ENCODE measurements around the gene HIF1A.
A peak's percentile ranks its signal among the peaks of the same experiment; 100 is the strongest.

DNA sequence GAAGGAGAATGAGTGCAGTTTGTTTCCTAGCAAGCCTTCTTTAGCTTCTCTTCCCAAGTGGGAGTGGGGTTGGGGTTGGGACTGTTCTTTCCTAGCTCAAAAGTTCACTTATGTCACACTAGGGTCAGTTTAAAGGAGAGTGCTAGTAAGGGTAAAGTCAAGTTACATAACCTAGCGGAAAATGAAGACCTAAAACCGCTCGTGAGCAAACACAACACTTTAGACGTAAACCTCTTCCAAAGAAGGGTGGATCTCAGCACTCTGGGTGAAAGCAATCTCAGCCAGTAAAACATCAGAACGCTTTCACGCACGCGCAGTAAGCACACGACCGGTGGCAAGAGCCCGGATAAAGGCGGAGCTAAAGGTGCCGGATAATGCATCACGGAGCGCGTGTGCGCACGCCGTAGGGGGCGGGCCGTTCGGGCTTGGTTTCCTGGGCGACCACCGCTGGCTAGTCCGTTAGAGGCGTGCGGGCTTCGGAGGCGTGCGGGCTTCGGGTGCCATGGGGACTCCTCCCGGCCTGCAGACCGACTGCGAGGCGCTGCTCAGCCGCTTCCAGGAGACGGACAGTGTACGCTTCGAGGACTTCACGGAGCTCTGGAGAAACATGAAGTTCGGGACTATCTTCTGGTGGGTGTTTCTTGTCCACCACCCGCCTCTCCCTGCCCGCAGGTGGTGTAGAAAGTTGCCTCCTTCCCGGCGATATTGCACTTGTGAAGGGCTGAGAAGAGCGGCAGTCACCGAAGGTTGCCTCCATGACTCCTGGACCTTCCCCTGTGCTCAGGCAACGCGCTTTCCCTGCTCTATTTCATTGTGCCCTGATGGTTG is 66.9 kb downstream of the HIF1A start, which contains the start of gene SNAPC1:
- TF ChIP-seq, protein P1, sequence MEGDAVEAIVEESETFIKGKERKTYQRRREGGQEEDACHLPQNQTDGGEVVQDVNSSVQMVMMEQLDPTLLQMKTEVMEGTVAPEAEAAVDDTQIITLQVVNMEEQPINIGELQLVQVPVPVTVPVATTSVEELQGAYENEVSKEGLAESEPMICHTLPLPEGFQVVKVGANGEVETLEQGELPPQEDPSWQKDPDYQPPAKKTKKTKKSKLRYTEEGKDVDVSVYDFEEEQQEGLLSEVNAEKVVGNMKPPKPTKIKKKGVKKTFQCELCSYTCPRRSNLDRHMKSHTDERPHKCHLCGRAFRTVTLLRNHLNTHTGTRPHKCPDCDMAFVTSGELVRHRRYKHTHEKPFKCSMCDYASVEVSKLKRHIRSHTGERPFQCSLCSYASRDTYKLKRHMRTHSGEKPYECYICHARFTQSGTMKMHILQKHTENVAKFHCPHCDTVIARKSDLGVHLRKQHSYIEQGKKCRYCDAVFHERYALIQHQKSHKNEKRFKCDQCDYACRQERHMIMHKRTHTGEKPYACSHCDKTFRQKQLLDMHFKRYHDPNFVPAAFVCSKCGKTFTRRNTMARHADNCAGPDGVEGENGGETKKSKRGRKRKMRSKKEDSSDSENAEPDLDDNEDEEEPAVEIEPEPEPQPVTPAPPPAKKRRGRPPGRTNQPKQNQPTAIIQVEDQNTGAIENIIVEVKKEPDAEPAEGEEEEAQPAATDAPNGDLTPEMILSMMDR (IDR thresholded peaks at IDR 0.05), result no peak
- peak; percentile 27 to 64 for TF ChIP-seq POLR2A (IDR thresholded peaks at IDR 0.05)

Data from Peyer's patch (tissue), 4 donors.